ENCODE results near the gene COX7B2. TPM values are rescaled to one million over a fixed set of nuclear protein-coding genes. Genes with fewer than 3 reads are reported as not detected.

The COX7B2 gene
- total and polyA plus RNA-seq, 9 of the 15 experiments (the other 6 are each of a cell fraction or from before 2014, with no cell fraction given), result 0.33 to 3.5 (median 0.67) TPM; not detected in 3

GRCh38 chr4:46850026-46850425 lies 59.0 kb downstream of the COX7B2 start:
- no peaks in the 10 kb centered on the region for H3K79me2 ChIP-seq (ENCODE audit: control insufficient read depth, insufficient read depth, low read length)
- H3K9me1 ChIP-seq (ENCODE audit: control insufficient read depth, insufficient read depth, low read length), result no peaks in the 10 kb centered on the region
- DNase-seq (ENCODE audit: extremely low read depth in 1 of 4, low spot score in 3 of 4), result no peak
- H3K4me3 ChIP-seq, result no peak overlapping the region
- no peak overlapping the region for H3K4me2 ChIP-seq (ENCODE audit: insufficient read depth, low read length)
- H3K9me3 ChIP-seq (replicated peaks; ENCODE audit: control insufficient read depth, insufficient read depth, low read depth, low read length), result no peaks in the 10 kb centered on the region
- H3K27me3 ChIP-seq (ENCODE audit: control insufficient read depth in 2 of 2, insufficient read depth in 2 of 2, low read length in 2 of 2), result no peaks in the 10 kb centered on the region
- 0% methylated on average over 1 of the region's 1 CpG for WGBS (ENCODE audit: insufficient coverage, low coverage, missing lambda C conversion rate)
- no peaks in the 10 kb centered on the region for H4K20me1 ChIP-seq (replicated peaks; ENCODE audit: control insufficient read depth, insufficient read depth, low read length)
- POLR2A ChIA-PET, result no interaction called here
- in situ Hi-C loops (cut with MboI) (no loop called here), intact Hi-C loops (cut with micrococcal nuclease) (no loop called here)
- no peak for TF ChIP-seq XRCC4 (IDR thresholded peaks at IDR 0.05; ENCODE audit: extremely low read depth, insufficient read depth, insufficient read length)
- TF ChIP-seq HDAC3 (IDR thresholded peaks at IDR 0.05; ENCODE audit: borderline replicate concordance, partially characterized antibody), result no peak
- TF ChIP-seq TEAD2 (tag; IDR thresholded peaks at IDR 0.05), result no peak
- no peak for TF ChIP-seq GABPA (tag; conservative IDR thresholded peaks at IDR 0.05; ENCODE audit: low read depth)
- TF ChIP-seq BHLHE40 (IDR thresholded peaks at IDR 0.05; ENCODE audit: low read length), result no peak
- TF ChIP-seq SIRT6 (IDR thresholded peaks at IDR 0.05; ENCODE audit: low read depth, low read length), result no peak
- TF ChIP-seq EP400 (IDR thresholded peaks at IDR 0.05), result no peak
- no peak for TF ChIP-seq ZNF778 (CRISPR knock-in tag; IDR thresholded peaks at IDR 0.05)
- H3K9ac ChIP-seq (ENCODE audit: insufficient read depth in 1 of 2, low read depth in 2 of 2, low read length in 2 of 2), result no peak overlapping the region
- no peak for FAIRE-seq
- CTCF ChIA-PET (ENCODE audit: low intra/inter-chr PET ratio), result no interaction called here
- BruUV-seq (replicated peaks), result no TSS peak
- no peaks in the 10 kb centered on the region for H3K4me1 ChIP-seq (replicated peaks in 1 of 2; ENCODE audit: control insufficient read depth in 2 of 2, insufficient read depth in 2 of 2, low read length in 2 of 2)
- H2AFZ ChIP-seq (ENCODE audit: low read depth, low read length), result no peak overlapping the region
- no peak overlapping the region for H3K27ac ChIP-seq (ENCODE audit: extremely low read depth, low read depth, low read length)
- H3K36me3 ChIP-seq (ENCODE audit: control insufficient read depth, insufficient read depth, low read length), result no peaks in the 10 kb centered on the region
- no peak for ATAC-seq
